Brain microvascular endothelial cell (primary cell): Measurements from ENCODE around the gene SLC2A9.

Experiments used
- DNase-seq: peaks from one replicate; pipeline ENCODE4 v3.0.0-alpha.2; 2020
- H3K27ac ChIP-seq: fragments of 250-450 bp; sonication (Bioruptor Pico); 2 replicates; pipeline ENCODE4 v1.5.1; 2020; ENCODE audit warnings: mild to moderate bottlenecking, moderate library complexity
- H3K27me3 ChIP-seq: fragments of 250-450 bp; sonication (Bioruptor Pico); replicated peaks from 2 replicates; pipeline ENCODE4 v1.5.1; 2020; ENCODE audit warnings: mild to moderate bottlenecking
- H3K36me3 ChIP-seq: fragments of 250-450 bp; sonication (Bioruptor Pico); replicated peaks from 2 replicates; pipeline ENCODE4 v1.5.1; 2020; ENCODE audit warnings: mild to moderate bottlenecking
- H3K4me3 ChIP-seq: 2 replicates; pipeline ENCODE4 v1.5.1; 2011; ENCODE audit warnings: low read depth, mild to moderate bottlenecking, control low read depth, low read length, moderate library complexity
- CTCF ChIP-seq: IDR thresholded peaks from 2 replicates; pipeline ENCODE4 v1.5.1; 2011; ENCODE audit warnings: low read depth, mild to moderate bottlenecking, moderate library complexity, low read length, control low read depth, inconsistent platforms; ENCODE audit errors: missing control alignments
- in situ Hi-C: cut with HindIII; loops from 2 replicates; pipeline ENCODE4 v1.10.0; 2017; ENCODE audit warnings: low sequenced_read_pairs, low pct_ligation_motif_present

SLC2A9 gene

GRCh38 chr4:10006601-10007435 lies 14.5 kb downstream of the SLC2A9 start:
- Histone ChIP-seq H3K27ac (no peak overlapping the region), H3K27me3 (no peaks in the 10 kb centered on the region), H3K4me3 (no peak overlapping the region), H3K36me3 (no peaks in the 10 kb centered on the region)
- DNase-seq: no peak
- in situ Hi-C loops: no loop called here
- no peak for TF ChIP-seq CTCF

DNA sequence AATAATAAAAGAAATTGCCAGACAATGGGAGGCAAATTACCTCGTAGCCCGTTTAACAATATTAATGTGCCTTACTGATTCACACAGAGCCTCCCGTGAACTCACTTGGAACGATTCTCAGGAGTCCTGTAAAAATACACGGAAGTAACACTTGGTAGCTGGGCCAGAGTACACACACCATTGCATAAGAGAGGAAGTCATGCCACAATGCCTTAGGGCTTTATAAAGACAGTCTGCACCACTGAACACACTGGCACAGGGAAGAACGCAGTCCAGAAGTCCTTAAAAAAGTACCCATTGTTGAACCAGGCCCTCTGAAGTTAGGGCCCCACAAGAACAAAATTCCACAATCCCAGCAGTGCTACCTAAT lies 15.1 kb downstream of the SLC2A9 start:
- no peak for TF ChIP-seq CTCF
- Histone ChIP-seq H3K27ac (no peak overlapping the region), H3K36me3 (no peaks in the 10 kb centered on the region), H3K27me3 (no peaks in the 10 kb centered on the region), H3K4me3 (no peak overlapping the region)
- in situ Hi-C loops: no loop called here
- no peak for DNase-seq

DNA sequence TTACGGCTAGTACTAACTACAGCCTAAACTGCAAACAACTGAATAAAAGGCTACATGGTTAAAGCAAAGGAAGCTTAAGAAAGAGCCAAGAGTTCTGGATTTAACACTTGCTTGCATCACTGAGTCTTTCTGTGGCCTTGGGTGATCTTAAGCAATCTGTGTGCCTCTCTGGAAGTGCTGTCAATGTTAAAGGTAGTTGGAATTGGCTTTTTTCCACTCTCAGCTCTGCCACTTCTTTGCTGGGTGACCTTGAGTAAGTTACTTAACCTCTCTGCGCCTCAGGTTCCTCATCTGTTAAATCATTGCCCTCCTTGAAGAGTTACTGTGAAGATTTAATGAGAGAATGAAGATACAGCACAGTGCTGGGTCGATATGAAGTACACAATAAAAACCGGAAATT lies 15.7 kb downstream of the SLC2A9 start:
- Histone ChIP-seq H3K36me3 (no peaks in the 10 kb centered on the region), H3K4me3 (no peak overlapping the region), H3K27me3 (no peaks in the 10 kb centered on the region), H3K27ac (no peak overlapping the region)
- DNase-seq: no peak
- no peak for TF ChIP-seq CTCF
- in situ Hi-C loops: no loop called here

DNA sequence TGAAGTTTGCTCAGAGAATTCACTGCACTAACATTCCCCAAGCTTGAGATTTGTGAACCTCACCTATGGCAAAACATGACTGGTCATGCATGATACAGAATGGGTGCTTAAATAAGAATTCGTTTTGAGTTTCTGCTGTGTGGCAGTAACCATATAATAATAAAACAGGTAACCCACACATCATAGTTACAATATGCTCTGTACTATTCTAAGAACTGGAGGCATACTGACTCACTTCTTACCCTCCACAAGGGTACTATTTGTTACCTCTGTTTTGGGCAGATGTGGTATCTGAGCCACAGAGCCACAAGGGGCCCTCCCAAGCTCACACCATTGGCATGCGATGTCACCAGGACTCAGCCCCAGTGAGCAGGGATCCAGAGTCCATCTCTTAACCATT lies 17.6 kb downstream of the SLC2A9 start:
- DNase-seq: no peak
- Histone ChIP-seq H3K27ac (no peak overlapping the region), H3K27me3 (no peaks in the 10 kb centered on the region), H3K4me3 (no peak overlapping the region), H3K36me3 (no peaks in the 10 kb centered on the region)
- in situ Hi-C loops: no loop called here
- no peak for TF ChIP-seq CTCF

GRCh38 chr4:10002278-10002677 lies 19.0 kb downstream of the SLC2A9 start:
- Histone ChIP-seq H3K36me3 (no peaks in the 10 kb centered on the region), H3K4me3 (no peak overlapping the region)
- TF ChIP-seq CTCF: no peak

GRCh38 chr4:10001757-10002156 lies 19.5 kb downstream of the SLC2A9 start:
- DNase-seq: no peak
- no peak overlapping the region for H3K27ac ChIP-seq
- H3K36me3 ChIP-seq: no peaks in the 10 kb centered on the region
- TF ChIP-seq CTCF: no peak
- H3K4me3 ChIP-seq: no peak overlapping the region
- no peaks in the 10 kb centered on the region for H3K27me3 ChIP-seq
- in situ Hi-C loops: no loop called here

More at GRCh38 chr4:10002278-10002677, 19.0 kb downstream of the SLC2A9 start:
- in situ Hi-C loops: no loop called here
- no peaks in the 10 kb centered on the region for H3K27me3 ChIP-seq
- DNase-seq: no peak
- H3K27ac ChIP-seq: no peak overlapping the region
